Central memory CD4-positive, alpha-beta T cell (primary cell): ENCODE results near the gene TMEM191C.
"Not testable (repeated sequence)": the region's sequence is repeated elsewhere in the genome, so short reads cannot be mapped to it uniquely, and the experiment has no call there.

Source experiments
- DNase-seq: peaks from one replicate; pipeline ENCODE4 v3.0.0; 2022
- total RNA-seq, 3 experiments: gene quantifications; one replicate each; lab custom pipeline; 2026; lab: John Stamatoyannopoulos, UW

The TMEM191C gene
- 0.21 to 2.9 (median 1.6) reads per million in 3 experiments for total RNA-seq

- DNase-seq: peak; percentile 11
Measured at GRCh38 chr22:21467337-21468193, at the start of gene TMEM191C. TMEM191C (plus strand) TSS chr22:21467387; CDS start chr22:21467460, 73 bp downstream.

- DNase-seq: not testable (repeated sequence)
Measured at GRCh38 chr22:21417853-21418252, 49.3 kb upstream of the TMEM191C start.

GRCh38 chr22:21418974-21419638 lies 48.1 kb upstream of the TMEM191C start:
- DNase-seq: not testable (repeated sequence)

- peak; percentile 7 for DNase-seq
Measured at GRCh38 chr22:21420180-21420763, 46.9 kb upstream of the TMEM191C start.

GRCh38 chr22:21424084-21424709 lies 43.0 kb upstream of the TMEM191C start:
- not testable (repeated sequence) for DNase-seq

GRCh38 chr22:21434378-21435233 lies 32.6 kb upstream of the TMEM191C start:
- not testable (repeated sequence) for DNase-seq

GRCh38 chr22:21435998-21436810 lies 31.0 kb upstream of the TMEM191C start:
- DNase-seq: not testable (repeated sequence)

GRCh38 chr22:21438013-21438412 lies 29.2 kb upstream of the TMEM191C start:
- DNase-seq: not testable (repeated sequence)

- DNase-seq: not testable (repeated sequence)
Measured at GRCh38 chr22:21440018-21440636, 27.1 kb upstream of the TMEM191C start.

- not testable (repeated sequence) for DNase-seq
Measured at GRCh38 chr22:21440676-21441075, 26.5 kb upstream of the TMEM191C start.

- not testable (repeated sequence) for DNase-seq
Measured at GRCh38 chr22:21441170-21441569, 26.0 kb upstream of the TMEM191C start.

GRCh38 chr22:21442123-21442522 lies 25.1 kb upstream of the TMEM191C start:
- not testable (repeated sequence) for DNase-seq

- DNase-seq: not testable (repeated sequence)
Measured at GRCh38 chr22:21442646-21443045, 24.5 kb upstream of the TMEM191C start.

- no peak for DNase-seq
Measured at GRCh38 chr22:21443057-21443734, 24.0 kb upstream of the TMEM191C start.

- no peak for DNase-seq
Measured at GRCh38 chr22:21443735-21444421, 23.3 kb upstream of the TMEM191C start.

- DNase-seq: no peak
Measured at GRCh38 chr22:21444701-21445436, 22.3 kb upstream of the TMEM191C start.

GRCh38 chr22:21445437-21446127 lies 21.6 kb upstream of the TMEM191C start:
- no peak for DNase-seq
